SK-N-SH treated with all-trans-retinoic acid at 6 μM for 48 hours (cell line): Measurements from ENCODE around the gene ATF6B.

Experiments used
- ATAC-seq: fragments of 200-7000 bp; cut with Tn5 transposase; 3 replicates; pipeline ENCODE4 v1.9.1; 2020; ENCODE audit warnings: mild to moderate bottlenecking, moderate library complexity
- BACH2 ChIP-seq: fragments of 250-450 bp; sonication (Bioruptor Pico); IDR thresholded peaks from 2 replicates; pipeline ENCODE4 v1.9.0; 2021; ENCODE audit warnings: mild to moderate bottlenecking, borderline replicate concordance
- CREB5 ChIP-seq: fragments of 250-450 bp; sonication (Bioruptor Pico); IDR thresholded peaks from 2 replicates; pipeline ENCODE4 v1.5.1; 2020; ENCODE audit warnings: low read depth, mild to moderate bottlenecking, moderate library complexity
- CSDC2 ChIP-seq: fragments of 250-450 bp; sonication (Bioruptor Pico); IDR thresholded peaks from 2 replicates; pipeline ENCODE4 v1.5.0; 2020; ENCODE audit warnings: mild to moderate bottlenecking, moderate library complexity
- CSRNP3 ChIP-seq: fragments of 250-450 bp; sonication (Bioruptor Pico); IDR thresholded peaks from 2 replicates; pipeline ENCODE4 v1.5.1; 2021; ENCODE audit warnings: mild to moderate bottlenecking, moderate library complexity
- ESRRG ChIP-seq: fragments of 250-450 bp; sonication (Bioruptor Pico); IDR thresholded peaks from 2 replicates; pipeline ENCODE4 v1.6.1; 2021; ENCODE audit warnings: mild to moderate bottlenecking
- GLIS3 ChIP-seq: fragments of 250-450 bp; sonication (Bioruptor Pico); IDR thresholded peaks from 2 replicates; pipeline ENCODE4 v1.5.0; 2020; ENCODE audit warnings: mild to moderate bottlenecking, moderate library complexity
- ISL1 ChIP-seq: fragments of 250-450 bp; sonication (Bioruptor Pico); IDR thresholded peaks from 2 replicates; pipeline ENCODE4 v2.1.2; 2022; ENCODE audit warnings: mild to moderate bottlenecking, moderate library complexity
- OSR1 ChIP-seq: fragments of 250-450 bp; sonication (Bioruptor Pico); IDR thresholded peaks from 2 replicates; pipeline ENCODE4 v1.8.0; 2022; ENCODE audit warnings: moderate library complexity, mild to moderate bottlenecking, inconsistent platforms
- PATZ1 ChIP-seq: fragments of 250-450 bp; sonication (Bioruptor Pico); IDR thresholded peaks from 2 replicates; pipeline ENCODE4 v1.8.0; 2020; ENCODE audit warnings: mild to moderate bottlenecking, moderate library complexity, borderline replicate concordance
- POU6F1 ChIP-seq: fragments of 250-450 bp; sonication (Bioruptor Pico); IDR thresholded peaks from 2 replicates; pipeline ENCODE4 v1.8.0; 2021; ENCODE audit warnings: low read depth, mild to moderate bottlenecking, moderate library complexity, borderline replicate concordance
- PPARA ChIP-seq: fragments of 250-450 bp; sonication (Bioruptor Pico); IDR thresholded peaks from 2 replicates; pipeline ENCODE4 v1.5.0; 2020; ENCODE audit warnings: mild to moderate bottlenecking, borderline replicate concordance
- RARB ChIP-seq: fragments of 250-450 bp; sonication (Bioruptor Pico); IDR thresholded peaks from 2 replicates; pipeline ENCODE4 v1.8.0; 2021; ENCODE audit warnings: mild to moderate bottlenecking, moderate library complexity
- SNAI2 ChIP-seq: fragments of 250-450 bp; sonication (Bioruptor Pico); IDR thresholded peaks from 2 replicates; pipeline ENCODE4 v1.5.0; 2020; ENCODE audit warnings: mild to moderate bottlenecking, moderate library complexity
- TCF4 ChIP-seq: fragments of 250-450 bp; sonication (Bioruptor Pico); IDR thresholded peaks from 2 replicates; pipeline ENCODE4 v1.8.0; 2021; ENCODE audit warnings: mild to moderate bottlenecking, moderate library complexity, borderline replicate concordance
- TOX ChIP-seq: fragments of 250-450 bp; sonication (Bioruptor Pico); IDR thresholded peaks from 2 replicates; pipeline ENCODE4 v1.8.0; 2021; ENCODE audit warnings: mild to moderate bottlenecking, moderate library complexity, borderline replicate concordance
- TSHZ2 ChIP-seq: fragments of 250-450 bp; sonication (Bioruptor Pico); IDR thresholded peaks from 2 replicates; pipeline ENCODE4 v1.5.0; 2020; ENCODE audit warnings: mild to moderate bottlenecking, moderate library complexity
- ZC3H10 ChIP-seq: fragments of 250-450 bp; sonication (Bioruptor Pico); IDR thresholded peaks from 2 replicates; pipeline ENCODE4 v1.5.1; 2021; ENCODE audit warnings: mild to moderate bottlenecking, moderate library complexity
- ZFP30 ChIP-seq: fragments of 450-650 bp; formaldehyde crosslinking; IDR thresholded peaks from 2 replicates; pipeline ENCODE4 v1.5.0; 2022; ENCODE audit warnings: mild to moderate bottlenecking, moderate library complexity
- ZNF565 ChIP-seq: fragments of 450-650 bp; formaldehyde crosslinking; conservative IDR thresholded peaks from 2 replicates; pipeline ENCODE4 v1.5.0; 2020; ENCODE audit warnings: low read depth, mild to moderate bottlenecking, moderate library complexity
- ZNF70 ChIP-seq: fragments of 450-650 bp; formaldehyde crosslinking; IDR thresholded peaks from 2 replicates; pipeline ENCODE4 v1.5.0; 2020; ENCODE audit warnings: mild to moderate bottlenecking, moderate library complexity
- ZNF8 ChIP-seq: fragments of 450-650 bp; formaldehyde crosslinking; IDR thresholded peaks from 2 replicates; pipeline ENCODE4 v1.5.0; 2020; ENCODE audit warnings: mild to moderate bottlenecking, moderate library complexity

Gene ATF6B

GRCh38 chr6:32148289-32149091, 20.4 kb upstream of the ATF6B start:
- no peak for ATAC-seq
- TF ChIP-seq CSRNP3 (no peak), POU6F1 (no peak), ZFP30 (CRISPR knock-in tag) (no peak), CREB5 (CRISPR knock-in tag) (no peak), ZC3H10 (no peak), CSDC2 (no peak), TSHZ2 (CRISPR knock-in tag) (no peak), BACH2 (CRISPR knock-in tag) (no peak), ZNF565 (CRISPR knock-in tag) (no peak), TOX (no peak), RARB (CRISPR knock-in tag) (no peak), PPARA (no peak), ZNF70 (CRISPR knock-in tag) (no peak), ZNF8 (CRISPR knock-in tag) (no peak), SNAI2 (no peak), OSR1 (no peak), ISL1 (CRISPR knock-in tag) (no peak), ESRRG (no peak), GLIS3 (no peak)

- TF ChIP-seq CSRNP3 (no peak), PATZ1 (CRISPR knock-in tag) (no peak), RARB (CRISPR knock-in tag) (no peak), TOX (no peak), ZC3H10 (no peak), BACH2 (CRISPR knock-in tag) (no peak), TCF4 (CRISPR knock-in tag) (no peak)
- ATAC-seq, result no peak
Observed at GRCh38 chr6:32147401-32148132, 19.5 kb upstream of the ATF6B start.
